Stimulated activated CD4-positive, alpha-beta T cell treated with anti-CD3 and anti-CD28 coated beads, Interleukin-2, amount 100 ng/mL, for 4 hours (primary cell): ENCODE measurements around the gene GPBP1L1.

Source experiments
- DNase-seq: peaks from one replicate; pipeline ENCODE4 v3.0.0-alpha.2; 2020; ENCODE audit warnings: low read depth

Gene GPBP1L1

GRCh38 chr1:45589861-45590260, 96.5 kb downstream of the GPBP1L1 start:
- DNase-seq, result no peak

- DNase-seq, result no peak
These were observed 99.6 kb downstream of the GPBP1L1 start for GRCh38 chr1:45586769-45587168.

GRCh38 chr1:45585496-45586075, 100.7 kb downstream of the GPBP1L1 start:
- no peak for DNase-seq

- no peak for DNase-seq
These were observed 101.3 kb downstream of the GPBP1L1 start for GRCh38 chr1:45585110-45585426.

- peak; percentile 78 for DNase-seq
These were observed 101.8 kb downstream of the GPBP1L1 start for GRCh38 chr1:45584351-45585109.

- DNase-seq, result peak; percentile 83
These were observed 102.5 kb downstream of the GPBP1L1 start, which contains the start of gene NASP for GRCh38 chr1:45583666-45584350. TSS of gene NASP (plus strand) at chr1:45584041. CDS start at chr1:45584147, 106 bp downstream.

GRCh38 chr1:45583264-45583665, 103.1 kb downstream of the GPBP1L1 start:
- peak; percentile 93 for DNase-seq
